ENCODE data around the gene CASP3.
"Not testable (repeated sequence)": the region's sequence is repeated elsewhere in the genome, so short reads cannot be mapped to it uniquely, and the experiment has no call there.

CASP3 gene

GRCh38 chr4:184662236-184662635, 13.0 kb upstream of the CASP3 start:
- no peak for DNase-seq

GRCh38 chr4:184660978-184661377, 11.7 kb upstream of the CASP3 start:
- no peak for DNase-seq

GRCh38 chr4:184657820-184658219, 8.6 kb upstream of the CASP3 start:
- DNase-seq, result not testable (repeated sequence)

GRCh38 chr4:184657144-184657543, 7.9 kb upstream of the CASP3 start:
- no peak for DNase-seq

GRCh38 chr4:184655889-184656869, 6.9 kb upstream of the CASP3 start:
- no peak for DNase-seq

GRCh38 chr4:184653650-184654049, 4.4 kb upstream of the CASP3 start:
- DNase-seq, result peak; percentile 91

- DNase-seq, result not testable (repeated sequence)
These were observed 3.4 kb upstream of the CASP3 start for GRCh38 chr4:184652681-184653080.

GRCh38 chr4:184651899-184652298, 2.7 kb upstream of the CASP3 start:
- no peak for DNase-seq

DNA sequence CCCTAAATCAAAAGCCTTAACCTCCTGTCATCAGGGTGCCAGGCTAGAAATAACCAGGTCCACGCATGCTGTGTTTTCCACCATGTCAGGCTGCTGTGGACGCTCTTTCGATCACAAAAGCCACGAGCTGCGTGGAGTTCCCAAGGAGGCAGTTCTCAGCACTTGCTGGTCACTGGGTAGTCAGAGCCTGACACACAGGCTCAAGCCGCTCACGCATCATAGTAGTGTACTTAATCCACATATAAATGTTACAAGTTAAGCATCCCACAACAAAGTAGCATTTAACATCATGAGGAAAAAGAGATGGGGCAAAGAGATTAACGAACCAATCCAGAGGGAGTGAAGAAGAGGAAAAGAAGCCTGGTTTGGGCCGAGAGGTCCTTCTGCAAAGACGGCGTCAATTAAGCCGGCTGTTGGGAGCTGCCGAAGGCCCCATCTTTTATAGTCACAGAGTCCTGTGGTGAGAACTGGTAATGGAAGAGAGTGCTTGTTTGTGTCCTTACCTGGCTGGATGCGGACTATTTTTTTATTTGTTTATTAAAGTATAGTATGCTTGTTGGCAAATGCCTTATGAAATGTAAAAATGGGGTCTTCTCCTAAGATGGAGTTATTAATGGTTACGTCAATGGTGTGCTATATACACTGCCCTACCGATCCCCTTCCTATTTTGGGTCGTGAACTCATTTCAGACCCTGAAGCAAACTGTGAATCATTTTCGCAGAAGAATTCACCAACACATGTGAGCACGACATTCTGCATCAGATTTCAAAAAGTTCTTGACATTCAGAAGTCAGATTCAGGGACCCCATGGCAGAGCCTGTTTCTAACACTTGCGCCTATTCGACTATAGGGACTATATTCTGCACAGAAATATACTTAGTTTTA, 966 bp upstream of the CASP3 start:
- peak; percentile 44 for DNase-seq

GRCh38 chr4:184648313-184649025, 778 bp downstream of the CASP3 start:
- peak; percentile 54 for DNase-seq

DNA sequence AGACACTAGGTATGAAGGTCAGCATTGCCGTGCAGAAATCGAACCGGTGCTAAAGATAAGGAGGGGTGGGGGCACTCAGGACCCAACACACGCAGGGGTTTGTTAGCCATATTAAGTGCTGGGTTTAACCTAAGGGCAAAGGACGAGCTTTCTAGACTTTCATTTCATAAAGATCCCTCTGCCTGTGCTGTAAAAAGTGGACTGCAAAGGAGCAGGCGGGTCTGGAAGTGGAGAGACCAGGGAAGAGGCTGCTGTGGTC, 1.3 kb downstream of the CASP3 start:
- DNase-seq, result peak; percentile 18

GRCh38 chr4:184647266-184648053, 1.8 kb downstream of the CASP3 start:
- DNase-seq, result peak; percentile 29

DNA sequence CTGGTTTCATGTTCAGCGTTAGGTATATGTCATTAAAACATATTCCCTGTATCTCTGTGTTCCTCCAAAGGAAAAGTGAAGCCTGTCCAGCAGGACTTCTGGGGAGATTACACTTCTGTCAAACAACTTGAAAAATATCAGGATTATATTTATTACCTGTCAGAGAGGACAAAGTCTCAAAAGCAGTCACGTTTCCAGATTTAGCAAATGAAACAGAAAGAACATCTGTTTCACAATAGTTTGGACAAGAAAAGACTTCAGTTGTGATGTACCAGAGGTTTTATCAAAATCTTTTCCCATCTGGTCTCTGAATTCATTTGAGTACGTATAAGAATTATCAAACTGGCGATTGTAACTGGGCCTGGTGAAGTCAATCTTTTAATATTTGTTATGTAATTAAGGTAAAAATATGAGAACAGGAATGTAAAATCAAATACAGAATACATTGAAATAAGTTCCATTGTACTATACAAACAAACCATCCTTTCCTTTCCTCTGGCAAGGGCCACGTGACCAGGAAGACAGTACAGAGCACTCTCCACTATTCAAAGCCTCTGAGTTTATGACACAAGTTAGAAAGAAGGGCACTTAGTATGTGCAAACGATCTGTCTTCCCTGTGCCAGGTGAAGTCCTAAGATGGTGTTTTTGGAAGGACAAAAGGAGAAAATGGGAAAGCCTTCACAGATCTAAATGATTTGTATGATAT, 3.2 kb downstream of the CASP3 start:
- DNase-seq, result no peak

GRCh38 chr4:184644553-184645307, 4.5 kb downstream of the CASP3 start:
- peak; percentile 62 for DNase-seq

DNA sequence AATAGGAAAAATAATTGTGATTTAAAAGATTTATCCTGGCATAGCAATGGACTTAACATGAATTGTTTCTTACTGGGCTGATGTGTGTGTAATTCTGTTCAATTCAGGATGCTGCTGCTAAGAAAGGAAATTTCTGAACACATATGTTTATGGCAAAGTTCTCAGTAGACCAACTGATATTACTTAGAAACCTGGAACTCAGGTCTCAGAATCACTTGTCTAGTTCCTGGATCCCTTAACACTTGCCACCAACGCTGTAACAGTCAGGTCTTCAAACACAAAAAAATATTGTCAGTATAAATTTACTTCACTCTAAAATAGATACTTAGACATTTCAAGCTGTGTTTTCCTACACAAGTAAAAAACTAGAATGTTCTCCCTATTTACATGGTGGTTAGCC, 5.5 kb downstream of the CASP3 start:
- DNase-seq, result no peak

DNA sequence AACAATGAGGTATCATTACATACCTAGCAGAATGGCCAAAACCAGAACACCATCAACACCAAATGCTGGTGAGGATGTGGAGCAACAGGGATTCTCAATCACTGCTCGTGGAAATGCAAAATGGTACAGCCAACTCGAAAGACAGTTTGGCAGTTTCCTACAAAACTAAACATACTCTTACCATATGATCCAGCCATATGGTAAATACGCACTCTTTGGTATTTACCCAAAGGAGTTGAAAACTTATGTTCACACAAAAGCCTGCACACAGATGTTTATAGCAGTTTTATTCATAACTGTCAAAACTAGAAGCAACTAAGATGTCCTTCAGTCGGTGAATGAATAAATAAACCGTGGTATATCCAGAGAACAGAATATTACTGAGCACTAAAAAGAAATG, 7.8 kb downstream of the CASP3 start:
- DNase-seq, result no peak

DNA sequence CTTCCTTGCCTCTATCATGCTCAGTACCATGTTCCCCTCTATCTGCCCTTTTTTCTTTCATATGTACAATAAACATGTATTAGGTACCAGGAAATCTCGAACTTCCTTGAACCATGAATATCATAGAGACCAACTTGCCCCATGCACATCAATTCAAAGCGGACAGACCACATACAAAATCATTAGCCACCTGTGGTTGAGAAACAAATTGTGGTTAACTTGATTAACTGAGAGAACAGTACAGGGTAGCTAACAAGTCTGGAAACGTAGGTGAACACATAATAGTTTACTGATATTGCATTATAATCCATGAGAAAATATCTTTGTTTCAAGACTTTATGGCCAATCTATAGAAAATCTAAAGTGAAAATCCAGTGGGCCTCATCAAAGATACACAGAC, 8.2 kb downstream of the CASP3 start:
- no peak for DNase-seq

DNA sequence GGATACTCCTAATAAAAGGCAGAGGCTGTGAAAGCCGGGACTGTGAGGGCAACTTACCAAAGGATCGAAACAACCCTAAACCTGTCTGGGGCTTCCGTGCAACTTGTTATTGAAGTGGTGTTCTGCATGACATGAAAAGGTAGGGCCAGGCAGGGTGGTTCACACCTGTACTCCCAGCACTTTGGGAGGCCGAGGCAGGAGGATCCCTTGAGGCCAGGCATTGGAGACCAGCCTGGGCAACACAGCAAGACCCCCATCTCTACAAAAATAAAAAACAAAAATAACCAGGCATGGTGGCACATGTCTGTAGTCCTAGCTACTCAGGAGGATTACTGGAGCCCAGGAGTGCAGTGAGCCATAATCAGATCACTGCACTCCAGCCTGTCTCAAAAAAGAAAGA, 12.3 kb downstream of the CASP3 start:
- no peak for DNase-seq

- no peak for DNase-seq
These were observed 13.1 kb downstream of the CASP3 start for GRCh38 chr4:184636144-184636543.

- DNase-seq, result no peak
These were observed 13.9 kb downstream of the CASP3 start for GRCh38 chr4:184635381-184635780.

DNA sequence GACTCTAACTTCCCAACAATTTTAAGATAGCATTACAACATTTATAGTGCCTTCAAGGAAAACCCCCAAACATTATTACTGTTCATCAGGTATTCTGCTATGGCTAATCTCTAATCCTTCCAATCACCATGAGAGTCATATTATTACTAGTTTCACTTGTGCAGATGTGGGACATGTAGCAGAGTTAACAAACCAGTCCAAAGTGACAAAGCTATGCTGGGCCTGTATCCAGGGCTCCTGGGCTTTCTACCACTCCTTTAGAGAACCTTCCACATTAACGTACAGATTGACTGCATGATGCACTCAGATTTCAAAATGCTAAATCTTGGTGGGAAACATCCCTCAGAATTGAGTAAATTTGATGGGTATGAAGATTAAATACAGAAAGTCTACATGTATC, 16.4 kb downstream of the CASP3 start:
- DNase-seq, result no peak

Data from EL (cell line).